Kidney (tissue), 14 donors: ENCODE results near the gene MAGEB4. TPM values are rescaled to one million over a fixed set of nuclear protein-coding genes. Genes with fewer than 3 reads are reported as not detected.

Source experiments
- DNase-seq, 5 donors: peaks; one replicate each; pipeline ENCODE4 v3.0.0-alpha.2; 2013 to 2020
- FAIRE-seq: peaks from 2 replicates; lab custom pipeline; 2012; peaks lifted over from hg19 to GRCh38; lab: Jason Lieb, UNC
- H3K27ac ChIP-seq, 2 donors: one replicate each; pipeline ENCODE4 v1.7.0; 2013; ENCODE audit warnings: low read depth in 2 of 2, low read length in 2 of 2, inconsistent platforms in 1 of 2
- H3K27me3 ChIP-seq: one replicate; pipeline ENCODE4 v1.7.1; 2013; ENCODE audit warnings: low read length, inconsistent platforms; ENCODE audit not compliant: control insufficient read depth, insufficient read depth
- H3K36me3 ChIP-seq, 3 donors: one replicate each; pipeline versions ENCODE4 v1.7.0 to v1.7.1; 2013; ENCODE audit warnings: low read length in 3 of 3, control low read depth in 1 of 3, inconsistent platforms in 1 of 3; ENCODE audit not compliant: insufficient read depth in 3 of 3, control insufficient read depth in 2 of 3
- H3K4me1 ChIP-seq, 3 donors: one replicate each; pipeline versions ENCODE4 v1.7.0 to v1.7.1; 2013; ENCODE audit warnings: low read length in 3 of 3, inconsistent platforms in 1 of 3, low read depth in 1 of 3; ENCODE audit not compliant: control insufficient read depth in 2 of 3, insufficient read depth in 2 of 3
- H3K4me3 ChIP-seq, 3 donors: one replicate each; pipeline versions ENCODE4 v1.7.0 to v1.8.1; 2013; ENCODE audit warnings: low read length in 3 of 3, control low read depth in 1 of 3, inconsistent platforms in 1 of 3
- H3K9ac ChIP-seq, 3 donors: one replicate each; pipeline versions ENCODE4 v1.7.0 to v1.7.1; 2013; ENCODE audit warnings: low read length in 3 of 3, control low read depth in 1 of 3, inconsistent platforms in 1 of 3
- H3K9me3 ChIP-seq, 3 donors: one replicate each; pipeline versions ENCODE4 v1.7.0 to v1.7.1; 2013; ENCODE audit warnings: low read length in 3 of 3, control low read depth in 1 of 3, inconsistent platforms in 1 of 3; ENCODE audit not compliant: control insufficient read depth in 2 of 3, insufficient read depth in 1 of 3
- CTCF ChIP-seq: IDR thresholded peaks from 3 replicates; pipeline ENCODE4 v1.5.1; 2012; ENCODE audit warnings: mild to moderate bottlenecking, moderate library complexity, borderline replicate concordance; ENCODE audit not compliant: insufficient read depth; ENCODE audit errors: extremely low read depth
- intact Hi-C: fragments of 100-400 bp; cut with DNase I; formaldehyde crosslinking; loops from one replicate; pipeline ENCODE4 v1.11.1; 2022
- polyA plus RNA-seq: library from polyadenylated mRNA; stranded (reverse); fragments of 350-450 nt; fragmentation: Illumina TruSeq; extraction: RNeasy Lipid Tissue Mini Kit (QIAGEN cat#74804); gene quantifications from one replicate; pipeline ENCODE4 v1.2.3, GENCODE V29; 2014; ENCODE audit warnings: low read depth, low replicate concordance; ENCODE audit not compliant: insufficient read depth
- total RNA-seq: library from RNA; stranded (reverse); fragmentation: NEBNext Ultra II Directional; extraction: Animal tissue kit (Norgen Biotek cat#: 25700); gene quantifications from one replicate; pipeline ENCODE4 v1.2.1, GENCODE V29; 2021
- donor health status: control.
- donor health status: control.
- donor health status: control.
- donor health status: control.
- donor health status: control.
- donor health status: DM: yes; HTN: yes; CAD: no.
- donor health status: Normal renal cell carcinoma (clear cell type).

The MAGEB4 gene
- total and polyA plus RNA-seq, 2 donors from 2014 or later, result not detected

- intact Hi-C loops, result no loop called here
- FAIRE-seq, result no peak
These were observed 21.0 kb downstream of the MAGEB4 start for GRCh38 chrX:30262763-30263162.

GRCh38 chrX:30270639-30271038 is 28.8 kb downstream of the MAGEB4 start:
- Histone ChIP-seq H3K9ac (no peak overlapping the region), H3K4me1 (no peaks in the 10 kb centered on the region), H3K36me3 (no peaks in the 10 kb centered on the region), H3K9me3 (no peaks in the 10 kb centered on the region), H3K27ac (no peak overlapping the region), H3K4me3 (no peak overlapping the region), H3K27me3 (no peaks in the 10 kb centered on the region)
- intact Hi-C loops, result no loop called here
- TF ChIP-seq CTCF, result no peak
- DNase-seq (no peak), FAIRE-seq (no peak)

More at GRCh38 chrX:30262763-30263162, 21.0 kb downstream of the MAGEB4 start:
- Histone ChIP-seq H3K27ac (no peak overlapping the region), H3K9ac (no peak overlapping the region), H3K4me3 (no peak overlapping the region), H3K36me3 (no peaks in the 10 kb centered on the region), H3K9me3 (no peaks in the 10 kb centered on the region), H3K27me3 (no peaks in the 10 kb centered on the region), H3K4me1 (no peaks in the 10 kb centered on the region)
- no peak for TF ChIP-seq CTCF
- DNase-seq, result no peak

- H3K4me1 ChIP-seq, result no peaks in the 10 kb centered on the region
- intact Hi-C loops, result no loop called here
- no peak overlapping the region for H3K4me3 ChIP-seq
- DNase-seq (no peak), FAIRE-seq (no peak)
- H3K36me3 ChIP-seq, result no peaks in the 10 kb centered on the region
- no peaks in the 10 kb centered on the region for H3K27me3 ChIP-seq
- no peak for TF ChIP-seq CTCF
- H3K9ac ChIP-seq, result no peak overlapping the region
- no peaks in the 10 kb centered on the region for H3K9me3 ChIP-seq
- no peak overlapping the region for H3K27ac ChIP-seq
These were observed 33.7 kb downstream of the MAGEB4 start for GRCh38 chrX:30275498-30275897.

GRCh38 chrX:30278365-30278764 is 36.6 kb downstream of the MAGEB4 start:
- H3K9ac ChIP-seq, result no peak overlapping the region
- H3K4me3 ChIP-seq, result no peak overlapping the region
- no peak for TF ChIP-seq CTCF
- H3K27me3 ChIP-seq, result no peaks in the 10 kb centered on the region
- intact Hi-C loops, result no loop called here
- no peak for FAIRE-seq
- H3K36me3 ChIP-seq, result no peaks in the 10 kb centered on the region
- H3K9me3 ChIP-seq, result no peaks in the 10 kb centered on the region
- no peaks in the 10 kb centered on the region for H3K4me1 ChIP-seq
- no peak for DNase-seq
- no peak overlapping the region for H3K27ac ChIP-seq
